Measurements from ENCODE around the gene TRIM52. TPM values are rescaled to one million over a fixed set of nuclear protein-coding genes. Genes with fewer than 3 reads are reported as not detected.

Gene TRIM52
- total RNA-seq, 1 experiment from 2014 or later, result 5.7 TPM

DNA sequence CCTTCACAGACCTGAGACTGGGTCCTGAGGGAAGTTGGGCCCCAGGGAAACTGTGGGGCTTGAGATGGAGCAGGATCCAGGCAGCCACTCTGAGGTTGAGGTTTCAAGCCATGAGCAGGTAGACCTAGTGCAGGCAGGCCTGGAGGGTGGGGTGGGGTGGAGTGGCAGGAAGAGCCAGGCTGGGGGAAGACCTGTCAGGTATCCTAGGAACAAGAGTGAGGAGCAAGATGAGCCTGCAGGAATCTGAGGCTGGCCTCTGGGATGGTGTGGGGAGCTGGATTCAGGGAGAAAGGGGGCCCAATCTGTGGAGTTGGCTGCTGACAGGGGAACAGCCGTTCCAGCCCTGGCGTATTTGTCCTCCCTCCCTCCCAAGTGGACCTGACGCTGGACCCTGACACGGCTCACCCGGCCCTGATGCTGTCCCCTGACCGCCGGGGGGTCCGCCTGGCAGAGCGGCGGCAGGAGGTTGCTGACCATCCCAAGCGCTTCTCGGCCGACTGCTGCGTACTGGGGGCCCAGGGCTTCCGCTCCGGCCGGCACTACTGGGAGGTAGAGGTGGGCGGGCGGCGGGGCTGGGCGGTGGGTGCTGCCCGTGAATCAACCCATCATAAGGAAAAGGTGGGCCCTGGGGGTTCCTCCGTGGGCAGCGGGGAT lies 27.0 kb downstream of the TRIM52 start:
- no peak for DNase-seq (ENCODE audit: low read depth)

DNA sequence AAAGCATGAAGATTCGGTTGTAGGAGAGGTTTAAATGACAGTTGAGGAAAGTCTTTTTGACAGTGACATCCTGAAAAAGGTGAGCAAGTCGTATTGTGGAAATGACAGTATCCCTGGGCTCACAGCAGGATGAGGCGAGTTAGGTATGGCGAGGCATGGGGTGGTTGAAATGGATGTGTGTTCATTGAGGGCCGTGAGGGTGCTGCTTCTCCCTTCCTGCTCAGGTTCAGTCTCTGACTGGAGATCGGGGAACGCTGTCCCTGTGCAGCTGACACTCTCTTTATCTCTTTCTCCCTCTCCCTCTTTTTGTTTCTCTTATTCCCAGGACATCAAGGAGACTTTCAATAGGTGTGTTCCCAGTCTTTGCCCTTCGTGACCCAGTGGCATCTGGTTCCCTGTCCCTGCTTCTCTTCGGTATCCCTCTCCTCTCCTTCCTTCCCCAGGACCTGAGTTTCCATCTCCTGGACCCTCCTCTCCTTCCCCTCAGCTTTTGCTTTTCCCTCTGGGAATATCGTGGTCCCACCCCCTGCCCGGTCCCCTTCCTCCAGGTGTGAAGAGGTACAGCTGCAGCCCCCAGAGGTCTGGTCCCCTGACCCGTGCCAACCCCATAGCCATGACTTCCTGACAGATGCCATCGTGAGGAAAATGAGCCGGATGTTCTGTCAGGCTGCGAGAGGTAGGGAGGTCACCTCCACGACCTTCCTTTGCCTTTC lies 27.7 kb downstream of the TRIM52 start:
- no peak for DNase-seq (ENCODE audit: low read depth)

GRCh38 chr5:181232593-181232992 lies 28.4 kb downstream of the TRIM52 start:
- no peak for DNase-seq (ENCODE audit: low read depth)

GRCh38 chr5:181231432-181231831 lies 29.5 kb downstream of the TRIM52 start:
- DNase-seq (ENCODE audit: low read depth), result no peak

GRCh38 chr5:181230551-181230950 lies 30.4 kb downstream of the TRIM52 start:
- no peak for DNase-seq (ENCODE audit: low read depth)

GRCh38 chr5:181229996-181230395 lies 30.9 kb downstream of the TRIM52 start:
- no peak for DNase-seq (ENCODE audit: low read depth)

DNA sequence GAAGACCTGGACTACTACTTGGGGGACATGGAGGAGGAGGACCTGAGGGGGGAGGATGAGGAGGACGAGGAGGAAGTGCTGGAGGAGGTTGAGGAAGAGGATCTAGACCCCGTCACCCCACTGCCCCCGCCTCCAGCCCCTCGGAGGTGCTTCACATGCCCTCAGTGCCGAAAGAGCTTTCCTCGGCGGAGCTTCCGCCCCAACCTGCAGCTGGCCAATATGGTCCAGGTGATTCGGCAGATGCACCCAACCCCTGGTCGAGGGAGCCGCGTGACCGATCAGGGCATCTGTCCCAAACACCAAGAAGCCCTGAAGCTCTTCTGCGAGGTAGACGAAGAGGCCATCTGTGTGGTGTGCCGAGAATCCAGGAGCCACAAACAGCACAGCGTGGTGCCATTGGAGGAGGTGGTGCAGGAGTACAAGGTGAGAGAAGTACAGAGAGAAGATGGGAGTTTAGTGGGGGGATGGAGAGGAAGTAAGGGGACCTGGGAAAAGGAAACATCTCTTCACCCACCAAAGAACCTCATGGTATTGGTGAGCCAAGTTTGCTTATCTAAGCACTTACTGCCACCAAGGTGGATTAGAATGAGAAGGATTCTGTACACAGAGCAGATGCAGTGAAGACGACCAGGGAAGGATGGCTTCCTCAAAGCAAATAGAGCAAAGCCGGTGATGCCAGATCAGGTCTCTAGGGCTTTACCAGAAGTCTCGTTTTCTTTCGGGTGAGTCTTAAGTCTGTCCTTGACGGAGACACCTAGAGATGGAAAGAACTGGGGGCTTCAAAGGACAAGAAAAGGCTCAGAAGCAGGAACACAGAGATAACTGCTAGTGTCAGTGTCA lies 36.3 kb downstream of the TRIM52 start:
- DNase-seq (ENCODE audit: low read depth), result no peak

GRCh38 chr5:181223729-181224389 lies 37.1 kb downstream of the TRIM52 start:
- DNase-seq (ENCODE audit: low read depth), result no peak

DNA sequence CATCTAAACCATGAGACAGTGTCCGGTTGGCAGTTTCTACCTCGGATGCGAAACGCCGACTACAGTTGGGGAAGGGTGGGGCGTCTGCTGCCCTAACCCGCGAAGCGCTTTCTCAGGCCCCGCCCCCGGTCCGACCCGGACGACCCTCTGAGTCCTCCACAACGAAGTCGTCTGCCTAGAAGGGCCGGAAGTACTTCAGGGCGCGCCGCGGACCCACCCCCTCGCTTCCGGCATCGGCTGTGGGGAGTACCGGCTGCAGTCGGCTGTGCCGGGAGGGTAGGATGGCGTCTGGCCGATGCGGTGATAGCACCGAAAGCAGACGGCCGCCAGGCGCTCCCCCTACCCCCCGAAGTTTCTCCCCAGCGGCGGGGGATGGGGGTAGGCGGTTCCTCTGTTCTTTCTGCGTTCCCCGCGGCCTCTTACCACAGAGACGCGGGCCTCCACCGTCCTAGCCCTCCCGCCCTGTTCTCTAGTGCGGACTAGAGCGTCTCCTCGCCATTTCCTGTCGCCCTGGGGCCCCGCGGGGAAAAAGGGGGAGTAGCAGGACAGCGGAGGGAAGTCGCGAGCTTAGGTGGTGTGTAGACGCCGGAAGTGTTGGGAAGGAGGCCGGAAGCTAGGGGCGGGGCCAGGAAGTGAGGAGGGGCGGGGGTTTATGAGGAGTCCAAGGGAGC lies 37.8 kb downstream of the TRIM52 start, which contains the start of gene TRIM41:
Gene TRIM41, plus strand, starts transcription at position 224 of the 671 bp plus-strand sequence. CDS start 719 bp downstream, outside the sequence.
- DNase-seq (ENCODE audit: low read depth), result peak; percentile 98

GRCh38 chr5:181222630-181223057 lies 38.3 kb downstream of the TRIM52 start:
- no peak for DNase-seq (ENCODE audit: low read depth)

DNA sequence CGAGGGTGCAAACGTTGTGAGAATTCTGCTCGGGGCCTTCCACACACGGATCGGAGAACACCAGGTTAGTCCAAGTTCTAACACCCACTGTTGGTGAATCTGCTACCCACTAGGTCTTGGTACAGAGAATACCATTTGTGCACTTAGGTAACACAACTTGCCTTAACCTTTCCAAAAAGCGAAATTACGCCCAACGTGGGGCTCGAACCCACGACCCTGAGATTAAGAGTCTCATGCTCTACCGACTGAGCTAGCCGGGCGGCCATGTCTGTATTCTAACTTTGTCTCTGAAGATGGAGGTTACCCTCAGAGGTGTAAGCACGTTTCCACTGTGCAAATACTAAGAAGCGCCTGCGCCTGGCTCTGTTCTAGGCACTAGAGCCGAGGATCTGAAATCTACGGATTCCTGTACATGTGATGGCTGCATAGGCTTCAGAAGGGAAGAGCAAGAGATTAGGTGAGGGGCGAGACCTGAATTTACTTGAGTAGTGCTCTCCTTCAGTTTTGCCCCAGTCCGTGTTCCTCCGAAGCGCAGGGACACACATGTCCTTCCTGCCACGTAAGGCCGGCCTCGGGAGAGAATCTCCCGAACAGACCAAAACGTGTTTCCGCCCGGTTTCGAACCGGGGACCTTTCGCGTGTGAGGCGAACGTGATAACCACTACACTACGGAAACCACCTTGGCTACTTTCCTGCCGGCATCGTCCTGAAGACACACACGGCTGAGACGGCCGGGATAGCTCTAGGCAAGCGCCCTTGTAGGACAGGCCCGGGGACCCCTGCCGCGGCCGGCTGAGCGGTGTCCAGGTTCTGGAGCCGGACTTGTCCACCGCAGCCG lies 38.9 kb downstream of the TRIM52 start:
- peak; percentile 97 for DNase-seq (ENCODE audit: low read depth)

GRCh38 chr5:181221105-181221791 lies 39.7 kb downstream of the TRIM52 start:
- DNase-seq (ENCODE audit: low read depth), result no peak

- no peak for DNase-seq (ENCODE audit: low read depth)
Observed at GRCh38 chr5:181220178-181220515, 40.8 kb downstream of the TRIM52 start.

DNA sequence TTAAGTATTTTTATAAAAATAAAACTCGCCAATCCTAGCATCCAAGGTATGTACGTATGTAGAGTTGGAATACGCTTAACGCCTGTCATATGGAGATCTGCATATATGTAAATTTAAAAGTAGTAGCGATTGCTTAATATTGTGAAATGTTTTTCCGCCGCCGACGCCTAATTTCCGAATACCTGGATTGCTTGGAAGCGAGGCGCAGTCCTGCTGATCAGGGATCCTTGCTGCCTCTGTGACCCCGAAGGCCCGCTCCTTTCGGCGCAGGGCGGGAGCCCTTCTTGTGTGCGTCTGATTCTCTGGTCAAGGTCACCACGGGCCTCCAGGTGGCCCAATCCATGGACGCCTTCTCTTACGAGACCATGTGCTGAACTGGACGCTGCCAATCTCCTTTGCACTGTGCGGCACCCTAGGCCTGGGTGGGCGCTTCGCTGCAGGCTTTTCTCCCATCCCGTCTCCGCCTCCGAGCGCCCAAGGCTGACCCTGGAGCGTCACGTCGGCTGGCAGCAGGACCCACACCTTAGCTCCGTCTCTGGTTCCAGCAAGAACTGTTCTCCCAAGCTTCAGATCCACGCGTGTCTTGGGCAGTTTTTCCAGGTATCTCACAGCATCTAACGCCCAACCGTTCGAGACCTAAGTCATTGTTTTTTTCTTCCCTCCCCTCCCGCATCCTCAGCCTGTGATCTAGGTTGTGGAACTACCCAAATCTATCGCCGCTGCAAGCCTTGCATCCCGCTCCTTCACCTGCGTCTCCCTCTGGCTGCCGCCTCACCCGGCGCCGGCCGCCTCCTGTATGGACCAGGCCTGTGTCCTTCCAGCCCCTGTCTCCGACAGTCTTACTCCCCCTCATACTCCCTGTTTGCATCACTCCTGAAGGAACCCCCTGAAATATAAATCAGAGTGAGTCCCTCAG lies 41.4 kb downstream of the TRIM52 start:
- DNase-seq (ENCODE audit: low read depth), result no peak

GRCh38 chr5:181218795-181219124 lies 42.2 kb downstream of the TRIM52 start:
- no peak for DNase-seq (ENCODE audit: low read depth)

- no peak for DNase-seq (ENCODE audit: low read depth)
Observed at GRCh38 chr5:181217803-181218062, 43.2 kb downstream of the TRIM52 start.

- peak; percentile 66 for DNase-seq (ENCODE audit: low read depth)
Observed at GRCh38 chr5:181217111-181217802, 43.7 kb downstream of the TRIM52 start.
